PC-9 (cell line): ENCODE measurements around the gene ESRRG. TPM values are rescaled to one million over a fixed set of nuclear protein-coding genes. Genes with fewer than 3 reads are reported as not detected.

Experiments used
- BruUV-seq: library from RNA; stranded (reverse); fragments of 400-500 nt; replicated peaks from 2 replicates; lab custom pipeline; 2021; lab: Mats Ljungman, UMichigan
- CTCF ChIA-PET: fragments of 300-600 bp; sonication (Branson Sonifier 250); formaldehyde crosslinking; loops from one replicate; lab custom pipeline; 2022; ENCODE audit warnings: antibody characterized with exemption; lab: Charles Lee
- POLR2A ChIA-PET: fragments of 300-600 bp; sonication (Branson Sonifier 250); formaldehyde crosslinking; loops from one replicate; lab custom pipeline; 2022; ENCODE audit warnings: antibody characterized with exemption; ENCODE audit not compliant: unreplicated experiment; lab: Charles Lee
- DNase-seq, 2 experiments: peaks; one replicate each; pipeline versions ENCODE4 v3.0.0 to v3.0.0-alpha.2; 2015 to 2022; ENCODE audit warnings: mixed read lengths in 1 of 2
- H2AFZ ChIP-seq: fragments of 200-600 bp; sonication (generic); 2 replicates; pipeline ENCODE4 v1.8.1; 2017; ENCODE audit warnings: antibody characterized with exemption
- H3F3A ChIP-seq: fragments of 200-600 bp; sonication (generic); 2 replicates; pipeline ENCODE4 v1.8.1; 2017; ENCODE audit warnings: antibody characterized with exemption, mild to moderate bottlenecking, low read depth; ENCODE audit not compliant: insufficient read depth
- H3K27ac ChIP-seq: fragments of 200-600 bp; sonication (generic); 2 replicates; pipeline ENCODE4 v1.6.1; 2016; ENCODE audit warnings: mixed run types
- H3K27me3 ChIP-seq: fragments of 200-600 bp; sonication (generic); 2 replicates; pipeline ENCODE4 v1.6.1; 2016; ENCODE audit warnings: low read depth, mixed run types; ENCODE audit not compliant: insufficient read depth
- H3K36me3 ChIP-seq: fragments of 200-600 bp; sonication (generic); 2 replicates; pipeline ENCODE4 v1.6.1; 2016; ENCODE audit warnings: low read depth, mixed run types
- H3K4me1 ChIP-seq: fragments of 200-600 bp; sonication (generic); replicated peaks from 2 replicates; pipeline ENCODE4 v1.6.1; 2016; ENCODE audit warnings: mixed run types; ENCODE audit not compliant: insufficient read depth
- H3K4me2 ChIP-seq: fragments of 200-600 bp; sonication (generic); 2 replicates; pipeline ENCODE4 v1.6.1; 2017; ENCODE audit warnings: mixed run types
- H3K4me3 ChIP-seq: fragments of 200-600 bp; sonication (generic); 2 replicates; pipeline ENCODE4 v1.6.1; 2016; ENCODE audit warnings: mixed run types
- H3K79me2 ChIP-seq: fragments of 200-600 bp; sonication (generic); 2 replicates; pipeline ENCODE4 v1.6.1; 2017; ENCODE audit warnings: low read depth, mixed run types
- H3K9me2 ChIP-seq: fragments of 200-600 bp; sonication (generic); 2 replicates; pipeline ENCODE4 v1.8.1; 2017; ENCODE audit warnings: mild to moderate bottlenecking; ENCODE audit not compliant: insufficient read depth
- H3K9me3 ChIP-seq: fragments of 200-600 bp; sonication (generic); 2 replicates; pipeline ENCODE4 v1.8.1; 2016; ENCODE audit warnings: low read depth; ENCODE audit not compliant: insufficient read depth
- H4K20me1 ChIP-seq: fragments of 200-600 bp; sonication (generic); 2 replicates; pipeline ENCODE4 v1.8.1; 2017; ENCODE audit not compliant: insufficient read depth
- CTCF ChIP-seq: fragments of 200-600 bp; sonication (generic); conservative IDR thresholded peaks from 2 replicates; pipeline ENCODE4 v1.6.1; 2017; ENCODE audit warnings: mixed run types, antibody characterized with exemption, mild to moderate bottlenecking, moderate library complexity
- EZH2 ChIP-seq: fragments of 200-600 bp; sonication (generic); IDR thresholded peaks from 2 replicates; pipeline ENCODE4 v1.8.0; 2017; ENCODE audit warnings: antibody characterized with exemption, low read depth
- intact Hi-C: fragments of 100-400 bp; cut with micrococcal nuclease; formaldehyde crosslinking; loops from one replicate; pipeline ENCODE4 v1.10.0; 2022; ENCODE audit not compliant: unreplicated experiment
- total RNA-seq: library from RNA; stranded (reverse); gene quantifications from 2 replicates; pipeline ENCODE4 v1.2.3, GENCODE V29; 2021

Gene ESRRG
- total RNA-seq, 1 experiment from 2014 or later = not detected

DNA sequence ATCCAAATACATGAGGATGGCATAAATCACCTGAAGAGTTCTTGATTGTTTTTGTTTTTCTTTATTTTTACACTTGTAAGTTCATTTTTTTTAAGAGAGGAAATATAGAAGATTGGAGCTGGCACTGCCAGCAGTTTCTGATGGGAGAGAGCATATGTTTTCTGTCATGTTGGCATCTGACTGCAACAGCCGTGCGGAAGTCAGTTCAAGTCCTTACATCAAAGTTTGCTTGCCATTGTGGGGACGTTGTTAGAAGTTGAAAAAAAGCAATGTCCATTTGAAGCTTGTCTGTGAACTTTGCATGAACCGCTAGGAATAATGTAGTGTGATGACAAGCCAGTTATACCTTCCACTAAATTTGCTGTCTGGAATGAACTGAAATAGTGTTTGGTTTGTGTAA is 173.4 kb downstream of the ESRRG start:
- H3K36me3 ChIP-seq = no peaks in the 10 kb centered on the region
- BruUV-seq = no TSS peak
- no peaks in the 10 kb centered on the region for H3K4me1 ChIP-seq
- H3K9me2 ChIP-seq = no peaks in the 10 kb centered on the region
- no peaks in the 10 kb centered on the region for H3K27me3 ChIP-seq
- H3F3A ChIP-seq = no peaks in the 10 kb centered on the region
- no peaks in the 10 kb centered on the region for H3K9me3 ChIP-seq
- no peaks in the 10 kb centered on the region for H3K79me2 ChIP-seq
- TF ChIP-seq CTCF (no peak), EZH2 (no peak)
- no peak overlapping the region for H2AFZ ChIP-seq
- no peak overlapping the region for H3K4me3 ChIP-seq
- ChIA-PET POLR2A (no interaction called here), CTCF (no interaction called here)
- no peak for DNase-seq
- intact Hi-C loops = no loop called here
- no peak overlapping the region for H3K27ac ChIP-seq
- no peak overlapping the region for H3K4me2 ChIP-seq
- H4K20me1 ChIP-seq = no peaks in the 10 kb centered on the region

GRCh38 chr1:216542741-216543140 is 180.5 kb downstream of the ESRRG start:
- no peaks in the 10 kb centered on the region for H3K9me3 ChIP-seq
- intact Hi-C loops = no loop called here
- H3K9me2 ChIP-seq = no peaks in the 10 kb centered on the region
- BruUV-seq = no TSS peak
- ChIA-PET POLR2A (no interaction called here), CTCF (no interaction called here)
- H4K20me1 ChIP-seq = no peaks in the 10 kb centered on the region
- no peak overlapping the region for H3K27ac ChIP-seq
- H3K4me1 ChIP-seq = no peaks in the 10 kb centered on the region
- no peaks in the 10 kb centered on the region for H3F3A ChIP-seq
- DNase-seq = no peak
- H2AFZ ChIP-seq = no peak overlapping the region
- no peaks in the 10 kb centered on the region for H3K79me2 ChIP-seq
- H3K4me3 ChIP-seq = no peak overlapping the region
- H3K36me3 ChIP-seq = no peaks in the 10 kb centered on the region
- no peaks in the 10 kb centered on the region for H3K27me3 ChIP-seq
- no peak for TF ChIP-seq CTCF
- no peak for TF ChIP-seq EZH2
- no peak overlapping the region for H3K4me2 ChIP-seq

GRCh38 chr1:216542263-216542662 is 181.0 kb downstream of the ESRRG start:
- H3K4me3 ChIP-seq = no peak overlapping the region
- TF ChIP-seq EZH2 (no peak), CTCF (no peak)
- H3K4me2 ChIP-seq = no peak overlapping the region
- no peaks in the 10 kb centered on the region for H3F3A ChIP-seq
- no TSS peak for BruUV-seq
- H4K20me1 ChIP-seq = no peaks in the 10 kb centered on the region
- ChIA-PET POLR2A (no interaction called here), CTCF (no interaction called here)
- H3K9me3 ChIP-seq = no peaks in the 10 kb centered on the region
- DNase-seq = no peak
- no peaks in the 10 kb centered on the region for H3K4me1 ChIP-seq
- H3K9me2 ChIP-seq = no peaks in the 10 kb centered on the region
- H3K27ac ChIP-seq = no peak overlapping the region
- intact Hi-C loops = no loop called here
- no peaks in the 10 kb centered on the region for H3K79me2 ChIP-seq
- no peaks in the 10 kb centered on the region for H3K36me3 ChIP-seq
- no peak overlapping the region for H2AFZ ChIP-seq
- no peaks in the 10 kb centered on the region for H3K27me3 ChIP-seq
